AG04450 (cell line): Measurements from ENCODE around the gene MMP1. TPM values are rescaled to one million over a fixed set of nuclear protein-coding genes. Genes with fewer than 3 reads are reported as not detected.

Experiments
- CTCF ChIA-PET: fragments of 300-600, 350-600 bp; formaldehyde crosslinking; extraction: SDS; loops from one replicate; lab custom pipeline; 2022; ENCODE audit warnings: antibody characterized with exemption, inconsistent platforms; lab: Charles Lee
- POLR2A ChIA-PET: fragments of 350-600 bp; formaldehyde crosslinking; extraction: SDS; loops from one replicate; lab custom pipeline; 2021; ENCODE audit warnings: antibody characterized with exemption, inconsistent platforms; lab: Yijun Ruan, JAX
- DNase-seq: peaks from one replicate; pipeline ENCODE4 v3.0.0-alpha.2; 2011; ENCODE audit warnings: low read depth, low spot score
- H3K27ac ChIP-seq: one replicate; pipeline ENCODE4 v1.5.1; 2012; ENCODE audit warnings: low read depth, low read length, control low read depth
- H3K27me3 ChIP-seq: one replicate; pipeline ENCODE4 v1.6.0; 2012; ENCODE audit warnings: low read length; ENCODE audit not compliant: control insufficient read depth, insufficient read depth
- H3K4me3 ChIP-seq: 2 replicates; pipeline ENCODE4 v1.5.1; 2011; ENCODE audit warnings: mild to moderate bottlenecking, low read depth, low read length, control low read depth
- H3K9me3 ChIP-seq: 2 replicates; pipeline ENCODE4 v1.5.1; 2012; ENCODE audit warnings: low read length; ENCODE audit not compliant: control insufficient read depth, insufficient read depth
- CTCF ChIP-seq: IDR thresholded peaks from 2 replicates; pipeline ENCODE4 v1.5.1; 2011; ENCODE audit warnings: low read depth, low read length, control low read depth, inconsistent platforms
- polyA minus RNA-seq: library from RNA; depleted of rRNA, polyadenylated mRNA; stranded (reverse); fragments of >200 nt; gene quantifications from 2 replicates; pipeline ENCODE4 v1.2.3, GENCODE V29; 2011; rRNA and poly(A)+ RNA removed
- polyA plus RNA-seq: library from polyadenylated mRNA; depleted of rRNA; stranded (reverse); fragments of >200 nt; gene quantifications from 2 replicates; pipeline ENCODE4 v1.2.3, GENCODE V29; 2011; rRNA removed

Gene MMP1
- polyA plus RNA-seq, result 33.8 and 41.2 TPM in 2 replicates
- 13.1 and 14.3 TPM in 2 replicates for polyA minus RNA-seq

- POLR2A ChIA-PET, result interaction anchor here (0.6 kb wide), 1 partner anchor 14 kb away, joined by 4 read pairs; no protein-coding TSS in a partner anchor
- DNase-seq, result peak; percentile 29
- CTCF ChIA-PET, result interaction anchor here (0.9 to 1.9 kb wide), 4 partner anchors 12 to 143 kb away, joined by 3 to 5 read pairs (median 3); no protein-coding TSS in a partner anchor
- Histone ChIP-seq H3K4me3 (no peak within 1 kb of the TSS), H3K27ac (no peak within 1 kb of the TSS), H3K27me3 (no peaks in the 10 kb centered on the region), H3K9me3 (no peaks in the 10 kb centered on the region)
- TF ChIP-seq CTCF, result no peak
These were observed at the start of gene MMP1 for GRCh38 chr11:102798012-102798746. MMP1 (minus strand) TSS chr11:102798160; CDS start chr11:102798092, 68 bp downstream.

- H3K27ac ChIP-seq, result no peak overlapping the region
- no peak for DNase-seq
- no peaks in the 10 kb centered on the region for H3K9me3 ChIP-seq
- ChIA-PET CTCF (interaction anchor here (0.7 kb wide), 1 partner anchor 68 kb away, joined by 3 read pairs; no protein-coding TSS in a partner anchor), POLR2A (no interaction called here)
- H3K4me3 ChIP-seq, result no peak overlapping the region
- TF ChIP-seq CTCF, result no peak
- H3K27me3 ChIP-seq, result no peaks in the 10 kb centered on the region
These were observed 48.3 kb upstream of the MMP1 start for GRCh38 chr11:102846292-102846691.

GRCh38 chr11:102843489-102843888 is 45.5 kb upstream of the MMP1 start, which contains the start of gene MMP3:
MMP3 (minus strand) TSS chr11:102843609; CDS start chr11:102843546, 63 bp downstream.
- Histone ChIP-seq H3K27me3 (no peaks in the 10 kb centered on the region), H3K4me3 (no peak within 1 kb of the TSS), H3K27ac (no peak within 1 kb of the TSS), H3K9me3 (no peaks in the 10 kb centered on the region)
- no peak for DNase-seq
- ChIA-PET CTCF (interaction anchor here (1.1 kb wide), 1 partner anchor 97 kb away, joined by 5 read pairs; no protein-coding TSS in a partner anchor), POLR2A (no interaction called here)
- no peak for TF ChIP-seq CTCF

GRCh38 chr11:102842930-102843329 is 45.0 kb upstream of the MMP1 start:
- Histone ChIP-seq H3K4me3 (no peak overlapping the region), H3K27ac (no peak overlapping the region), H3K9me3 (no peaks in the 10 kb centered on the region), H3K27me3 (no peaks in the 10 kb centered on the region)
- TF ChIP-seq CTCF, result no peak
- POLR2A ChIA-PET, result no interaction called here
- DNase-seq, result no peak
- CTCF ChIA-PET, result interaction anchor here (1.1 kb wide), 1 partner anchor 98 kb away, joined by 5 read pairs; no protein-coding TSS in a partner anchor

GRCh38 chr11:102840018-102840417 is 42.1 kb upstream of the MMP1 start:
- Histone ChIP-seq H3K27ac (no peak overlapping the region), H3K27me3 (no peaks in the 10 kb centered on the region), H3K4me3 (no peak overlapping the region), H3K9me3 (no peaks in the 10 kb centered on the region)
- POLR2A ChIA-PET, result no interaction called here
- CTCF ChIA-PET, result interaction anchor here (1.0 to 1.1 kb wide), 2 partner anchors 75 to 101 kb away, joined by 3 read pairs; no protein-coding TSS in a partner anchor
- TF ChIP-seq CTCF, result no peak
- DNase-seq, result no peak
